Mesenchymal stem cell (in vitro differentiated cells and primary cell): Measurements from ENCODE around the gene VRK2.

ENCODE experiments used
- DNase-seq: peaks from one replicate; pipeline ENCODE4 v3.0.0-alpha.2; 2013
- H2AFZ ChIP-seq: one replicate; pipeline ENCODE4 v1.6.1; 2013; ENCODE audit warnings: low read depth, mild to moderate bottlenecking, control low read depth, inconsistent platforms, low read length, moderate library complexity
- H2AK5ac ChIP-seq: 2 replicates; pipeline ENCODE4 v1.6.1; 2013; ENCODE audit warnings: low read length, moderate library complexity, mild to moderate bottlenecking, inconsistent platforms; ENCODE audit not compliant: severe bottlenecking
- H2BK120ac ChIP-seq: one replicate; pipeline ENCODE4 v1.6.1; 2013; ENCODE audit warnings: low read depth, mild to moderate bottlenecking, inconsistent platforms, low read length, moderate library complexity
- H2BK12ac ChIP-seq, 2 experiments: one replicate each; pipeline ENCODE4 v1.6.1; 2013; ENCODE audit warnings: inconsistent platforms in 2 of 2, low read length in 2 of 2, mild to moderate bottlenecking in 2 of 2, moderate library complexity in 2 of 2, control low read depth in 1 of 2
- H2BK15ac ChIP-seq: one replicate; pipeline ENCODE4 v1.6.1; 2013; ENCODE audit warnings: mild to moderate bottlenecking, low read depth, inconsistent platforms; ENCODE audit not compliant: poor library complexity, severe bottlenecking
- H2BK5ac ChIP-seq: 2 replicates; pipeline ENCODE4 v1.6.1; 2013; ENCODE audit warnings: low read depth, mild to moderate bottlenecking, low read length, control low read depth, inconsistent platforms; ENCODE audit not compliant: poor library complexity, severe bottlenecking
- H3K14ac ChIP-seq, 2 experiments: one replicate each; pipeline ENCODE4 v1.6.1; 2013; ENCODE audit warnings: inconsistent platforms in 2 of 2, low read length in 2 of 2, control low read depth in 1 of 2, mild to moderate bottlenecking in 1 of 2, moderate library complexity in 1 of 2
- H3K18ac ChIP-seq, 2 experiments: one replicate each; pipeline ENCODE4 v1.6.1; 2013; ENCODE audit warnings: inconsistent platforms in 2 of 2, low read length in 2 of 2, control low read depth in 1 of 2, low read depth in 1 of 2, mild to moderate bottlenecking in 1 of 2
- H3K23ac ChIP-seq, 2 experiments: one replicate each; pipeline ENCODE4 v1.6.1; 2013; ENCODE audit warnings: inconsistent platforms in 2 of 2, low read length in 2 of 2, mild to moderate bottlenecking in 2 of 2, moderate library complexity in 2 of 2, control low read depth in 1 of 2
- H3K27ac ChIP-seq: 2 replicates; pipeline ENCODE4 v1.5.1; 2013; ENCODE audit warnings: mild to moderate bottlenecking, moderate library complexity, low read length, control low read depth, inconsistent platforms; ENCODE audit not compliant: poor library complexity, severe bottlenecking
- H3K27me3 ChIP-seq, 2 experiments: 2 replicates each; pipeline versions ENCODE4 v1.6.1 to v1.7.0; 2013; ENCODE audit warnings: low read length in 2 of 2, mild to moderate bottlenecking in 2 of 2, moderate library complexity in 2 of 2, control low read depth in 1 of 2, inconsistent platforms in 1 of 2; ENCODE audit not compliant: control insufficient read depth in 1 of 2, insufficient read depth in 1 of 2
- H3K36me3 ChIP-seq, 2 experiments: 2 replicates each; pipeline versions ENCODE4 v1.6.1 to v1.7.0; 2013; ENCODE audit warnings: low read length in 2 of 2, control low read depth in 1 of 2, inconsistent platforms in 1 of 2, low read depth in 1 of 2, mild to moderate bottlenecking in 1 of 2; ENCODE audit not compliant: insufficient read depth in 2 of 2, control insufficient read depth in 1 of 2
- H3K4ac ChIP-seq, 2 experiments: one replicate each; pipeline ENCODE4 v1.6.1; 2013; ENCODE audit warnings: inconsistent platforms in 2 of 2, low read length in 2 of 2, mild to moderate bottlenecking in 2 of 2, moderate library complexity in 2 of 2, control low read depth in 1 of 2, low read depth in 1 of 2
- H3K4me1 ChIP-seq: 2 replicates; pipeline ENCODE4 v1.6.1; 2013; ENCODE audit warnings: low read depth, low read length, control low read depth; ENCODE audit not compliant: control insufficient read depth, insufficient read depth
- H3K4me2 ChIP-seq: 2 replicates; pipeline ENCODE4 v1.6.1; 2013; ENCODE audit warnings: low read length, mild to moderate bottlenecking, inconsistent platforms; ENCODE audit not compliant: poor library complexity, severe bottlenecking
- H3K4me3 ChIP-seq, 2 experiments: 2 replicates each; pipeline versions ENCODE4 v1.5.1 to v1.7.0; 2013; ENCODE audit warnings: low read length in 2 of 2, mild to moderate bottlenecking in 2 of 2, control low read depth in 1 of 2, low read depth in 1 of 2; ENCODE audit not compliant: insufficient read depth in 1 of 2
- H3K79me1 ChIP-seq: replicated peaks from 2 replicates; pipeline ENCODE4 v1.6.1; 2013; ENCODE audit warnings: mild to moderate bottlenecking, control low read depth, low read length, inconsistent platforms; ENCODE audit not compliant: poor library complexity, severe bottlenecking
- H3K9ac ChIP-seq: 2 replicates; pipeline ENCODE4 v1.7.0; 2013; ENCODE audit warnings: mild to moderate bottlenecking, low read length, moderate library complexity
- H3K9me3 ChIP-seq: 2 replicates; pipeline ENCODE4 v1.7.0; 2013; ENCODE audit warnings: mild to moderate bottlenecking, low read length; ENCODE audit not compliant: control insufficient read depth
- H4K8ac ChIP-seq: one replicate; pipeline ENCODE4 v1.6.1; 2013; ENCODE audit warnings: inconsistent platforms, mild to moderate bottlenecking, low read length, moderate library complexity
- H4K91ac ChIP-seq: one replicate; pipeline ENCODE4 v1.6.1; 2013; ENCODE audit warnings: mild to moderate bottlenecking, low read length, inconsistent platforms
- WGBS: methylation state at CpG from one replicate; pipeline ENCODE4 v1.1.7; 2013; ENCODE audit warnings: mixed read lengths; 5-methylcytosine and 5-hydroxymethylcytosine counted together

VRK2 gene

GRCh38 chr2:58156780-58157179 is 110.2 kb downstream of the VRK2 start:
- Histone ChIP-seq H2AFZ (no peak overlapping the region), H4K8ac (no peak overlapping the region), H3K18ac (no peak overlapping the region), H3K4me1 (no peaks in the 10 kb centered on the region), H3K27ac (no peak overlapping the region), H4K91ac (no peak overlapping the region), H3K23ac (no peak overlapping the region), H3K14ac (no peak overlapping the region), H3K4me2 (no peak overlapping the region), H2AK5ac (no peak overlapping the region), H3K9me3 (no peaks in the 10 kb centered on the region), H3K9ac (peak overlapping the region; percentile 0), H3K79me1 (peaks cover 7% of the 10 kb centered on the region), H2BK120ac (no peak overlapping the region), H3K4me3 (no peak overlapping the region), H3K4ac (no peak overlapping the region), H2BK15ac (no peak overlapping the region), H3K27me3 (no peaks in the 10 kb centered on the region), H3K36me3 (peaks cover 0 to 56% of the 10 kb centered on the region in 2 experiments), H2BK12ac (no peak overlapping the region), H2BK5ac (no peak overlapping the region)
- no peak for DNase-seq

GRCh38 chr2:58157754-58158153 is 111.1 kb downstream of the VRK2 start:
- Histone ChIP-seq H3K9me3 (no peaks in the 10 kb centered on the region), H3K4me2 (no peak overlapping the region), H3K4me1 (no peaks in the 10 kb centered on the region), H2AK5ac (no peak overlapping the region), H3K14ac (no peak overlapping the region), H3K79me1 (peaks cover 8% of the 10 kb centered on the region), H3K27ac (no peak overlapping the region), H2BK15ac (no peak overlapping the region), H3K23ac (no peak overlapping the region), H3K4me3 (no peak overlapping the region), H3K18ac (no peak overlapping the region), H3K9ac (no peak overlapping the region), H4K8ac (no peak overlapping the region), H3K27me3 (no peaks in the 10 kb centered on the region), H2BK5ac (no peak overlapping the region), H3K4ac (no peak overlapping the region), H2AFZ (no peak overlapping the region), H3K36me3 (peaks cover 0 to 66% of the 10 kb centered on the region in 2 experiments), H4K91ac (no peak overlapping the region), H2BK12ac (no peak overlapping the region), H2BK120ac (no peak overlapping the region)
- DNase-seq, result no peak

GRCh38 chr2:58158481-58158880 is 111.9 kb downstream of the VRK2 start:
- Histone ChIP-seq H2AFZ (no peak overlapping the region), H3K18ac (no peak overlapping the region), H2BK12ac (no peak overlapping the region), H2BK5ac (no peak overlapping the region), H3K23ac (no peak overlapping the region), H3K9ac (no peak overlapping the region), H3K36me3 (peaks cover 0 to 72% of the 10 kb centered on the region in 2 experiments), H2AK5ac (no peak overlapping the region), H4K8ac (no peak overlapping the region), H3K4ac (no peak overlapping the region), H4K91ac (no peak overlapping the region), H3K14ac (no peak overlapping the region), H3K79me1 (peaks cover 8% of the 10 kb centered on the region), H2BK120ac (no peak overlapping the region), H3K9me3 (no peaks in the 10 kb centered on the region), H3K4me2 (no peak overlapping the region), H3K27ac (no peak overlapping the region), H3K27me3 (no peaks in the 10 kb centered on the region), H3K4me1 (no peaks in the 10 kb centered on the region), H3K4me3 (no peak overlapping the region), H2BK15ac (no peak overlapping the region)
- WGBS, result 96% methylated on average over 3 of the region's 4 CpGs
- DNase-seq, result no peak

- 100% methylated on average over 1 of the region's 3 CpGs for WGBS
- peaks cover 3% of the 10 kb centered on the region for H3K79me1 ChIP-seq
Measured at GRCh38 chr2:58163913-58164312, 117.3 kb downstream of the VRK2 start.

More at GRCh38 chr2:58163913-58164312, 117.3 kb downstream of the VRK2 start:
- no peak overlapping the region for H4K8ac ChIP-seq
- H3K9me3 ChIP-seq, result peaks cover 2% of the 10 kb centered on the region
- no peak overlapping the region for H3K18ac ChIP-seq
- H4K91ac ChIP-seq, result no peak overlapping the region
- H2BK12ac ChIP-seq, result no peak overlapping the region
- no peak overlapping the region for H2AFZ ChIP-seq
- no peak overlapping the region for H3K9ac ChIP-seq
- no peak overlapping the region for H2AK5ac ChIP-seq
- H3K27ac ChIP-seq, result no peak overlapping the region
- no peak overlapping the region for H3K4me2 ChIP-seq
- H2BK15ac ChIP-seq, result no peak overlapping the region
- H2BK120ac ChIP-seq, result no peak overlapping the region
- no peak overlapping the region for H3K14ac ChIP-seq
- peaks cover 5 to 44% of the 10 kb centered on the region in 2 experiments for H3K36me3 ChIP-seq
- H3K4ac ChIP-seq, result no peak overlapping the region
- no peak overlapping the region for H3K23ac ChIP-seq
- H2BK5ac ChIP-seq, result no peak overlapping the region
- no peaks in the 10 kb centered on the region for H3K27me3 ChIP-seq
- H3K4me1 ChIP-seq, result no peaks in the 10 kb centered on the region
- DNase-seq, result no peak
- H3K4me3 ChIP-seq, result no peak overlapping the region
